Tongue (tissue), 2 donors: ENCODE results near the gene TBRG4. TPM values are rescaled to one million over a fixed set of nuclear protein-coding genes. Genes with fewer than 3 reads are reported as not detected.

Experiments used
- DNase-seq: peaks from one replicate; pipeline ENCODE4 v3.0.0-alpha.2; 2015
- total RNA-seq: library from RNA; depleted of rRNA; stranded (reverse); fragments of >200 nt; gene quantifications from one replicate; pipeline ENCODE4 v1.2.3, GENCODE V29; 2014

TBRG4 gene
- total RNA-seq, 1 donor from 2014 or later = 55.4 TPM

DNA sequence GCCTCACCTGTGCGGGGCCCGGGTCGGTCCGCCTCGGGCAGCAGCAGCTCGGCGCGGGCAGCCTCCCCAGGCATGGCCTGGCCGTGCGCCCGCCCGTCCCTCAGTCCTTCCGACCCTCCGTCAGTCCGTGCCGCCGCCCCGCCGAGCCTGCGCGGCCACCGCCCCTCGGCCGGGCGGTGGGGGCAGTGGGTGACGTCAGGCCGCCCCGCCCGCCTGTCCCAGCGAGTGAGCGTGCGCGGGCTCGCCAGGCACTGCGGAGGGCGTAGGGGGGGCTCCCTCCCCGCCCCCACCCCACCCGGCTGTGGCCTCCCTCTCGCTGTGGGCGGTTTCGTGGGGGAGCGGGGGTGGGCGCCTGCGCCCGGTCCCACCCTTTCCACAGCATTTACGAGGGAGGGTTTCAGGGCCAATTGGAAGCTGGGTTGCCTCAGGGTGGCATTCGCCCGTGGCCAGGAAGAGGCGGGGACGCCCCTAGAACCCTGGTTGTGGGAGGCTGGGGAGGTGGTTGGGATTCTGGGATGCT is 22.6 kb downstream of the TBRG4 start, which contains the start of gene NACAD:
TSS of gene NACAD (minus strand) at position 149 of the 520 bp plus-strand sequence. CDS start at position 74, 75 bp downstream.
- peak; percentile 79 for DNase-seq

DNA sequence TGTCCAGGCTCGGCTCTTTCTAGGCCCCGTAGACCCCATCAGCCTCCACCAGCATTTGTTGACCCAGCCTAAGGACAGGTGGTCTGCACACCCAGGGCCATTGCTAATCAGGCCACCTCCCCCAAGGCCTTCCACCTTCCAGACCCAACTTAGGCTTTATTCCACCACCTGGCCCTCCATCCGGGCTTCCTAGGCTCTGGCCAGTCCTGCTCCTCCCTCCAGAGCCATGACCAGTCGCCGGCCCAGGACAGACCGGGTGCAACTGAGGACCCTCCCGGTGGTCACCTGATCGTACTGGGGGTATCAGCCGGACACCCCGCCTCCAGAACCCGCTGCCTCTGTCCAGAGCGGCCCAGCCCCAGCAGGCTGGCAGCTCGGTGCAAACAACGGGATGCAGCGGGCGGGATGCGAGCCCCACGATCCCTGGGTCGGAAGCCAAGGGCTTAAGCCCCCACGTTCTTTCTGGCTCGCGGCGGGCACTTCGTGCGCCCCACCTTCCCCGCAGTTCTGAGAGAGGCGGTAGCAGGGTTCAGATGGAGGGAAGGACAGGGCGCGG is 23.3 kb downstream of the TBRG4 start:
- DNase-seq = peak; percentile 16

DNA sequence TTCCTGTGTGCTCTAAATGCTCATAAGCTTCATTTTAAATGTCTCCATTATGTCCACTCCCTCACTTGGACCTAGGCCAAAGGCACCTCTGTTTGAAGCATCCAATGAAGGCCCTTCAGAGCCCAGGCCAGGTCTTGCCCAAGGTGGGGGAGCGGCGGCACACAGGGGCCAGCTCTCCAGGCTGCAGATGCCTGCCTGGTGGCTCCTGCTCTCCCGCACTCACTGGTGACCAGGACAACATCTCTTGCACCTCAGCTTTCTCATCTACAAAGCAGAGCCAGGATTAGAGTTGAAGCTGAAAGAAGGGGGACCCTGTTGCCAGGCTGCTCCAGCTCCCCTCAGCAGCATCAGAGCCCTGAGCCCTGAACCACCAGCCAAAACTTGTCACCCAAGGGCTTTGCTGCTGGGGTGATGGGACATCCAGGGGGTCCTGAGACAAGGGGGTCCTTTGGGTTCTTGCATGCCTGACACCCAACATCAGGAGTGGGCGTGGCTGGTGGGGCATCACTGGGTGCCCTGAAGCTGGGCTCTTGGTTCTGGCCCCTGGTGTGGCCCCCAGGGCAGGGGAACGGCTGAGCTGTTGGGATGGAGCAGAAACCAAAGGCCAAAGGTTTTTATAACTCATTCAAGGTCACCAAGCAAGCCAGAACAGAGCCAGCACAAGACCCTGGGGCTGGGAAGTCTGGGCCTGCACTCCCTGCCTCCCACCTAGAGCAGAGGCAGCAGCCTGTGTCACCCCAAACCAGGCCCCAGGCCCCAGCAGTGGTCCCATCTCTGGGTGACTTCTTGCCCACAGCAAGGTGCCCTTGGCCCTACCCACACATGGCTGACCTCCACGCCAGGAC is 24.0 kb downstream of the TBRG4 start:
- DNase-seq = no peak

DNA sequence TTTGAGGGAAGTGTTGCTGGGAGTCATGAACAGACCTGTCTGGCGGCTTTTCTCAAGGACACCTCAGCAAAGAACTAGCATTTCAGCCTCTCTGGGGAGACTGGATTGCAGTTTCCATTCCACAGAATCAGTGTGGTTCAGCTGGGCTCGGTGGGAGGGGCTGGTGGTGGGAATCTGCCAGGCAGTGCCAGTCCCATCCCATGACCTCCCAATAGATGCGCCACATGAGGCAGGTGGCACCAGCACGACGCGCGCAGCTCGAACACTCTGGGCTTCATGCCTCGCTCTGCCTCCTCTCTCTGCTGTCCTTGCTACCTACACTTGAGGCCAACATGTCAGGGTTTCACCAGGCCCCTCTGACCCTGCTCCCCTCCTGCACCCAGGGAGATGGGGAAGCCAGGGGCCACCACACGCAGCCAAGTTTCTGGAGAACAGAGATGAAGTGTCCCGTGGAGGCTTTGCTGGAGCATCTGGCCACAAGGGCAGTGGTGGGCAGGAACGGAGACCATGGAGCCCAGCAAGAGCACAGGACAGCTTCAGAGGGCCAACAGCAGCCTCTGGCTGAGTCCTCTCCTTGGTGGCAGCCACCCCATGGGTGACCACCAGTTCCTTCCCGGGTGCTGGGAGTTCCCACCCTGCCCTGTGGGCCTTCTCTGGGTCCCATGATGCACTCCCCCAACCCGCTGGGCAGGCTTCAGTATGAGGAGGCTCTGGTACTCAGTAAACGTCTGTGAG is 25.0 kb downstream of the TBRG4 start:
- no peak for DNase-seq

DNA sequence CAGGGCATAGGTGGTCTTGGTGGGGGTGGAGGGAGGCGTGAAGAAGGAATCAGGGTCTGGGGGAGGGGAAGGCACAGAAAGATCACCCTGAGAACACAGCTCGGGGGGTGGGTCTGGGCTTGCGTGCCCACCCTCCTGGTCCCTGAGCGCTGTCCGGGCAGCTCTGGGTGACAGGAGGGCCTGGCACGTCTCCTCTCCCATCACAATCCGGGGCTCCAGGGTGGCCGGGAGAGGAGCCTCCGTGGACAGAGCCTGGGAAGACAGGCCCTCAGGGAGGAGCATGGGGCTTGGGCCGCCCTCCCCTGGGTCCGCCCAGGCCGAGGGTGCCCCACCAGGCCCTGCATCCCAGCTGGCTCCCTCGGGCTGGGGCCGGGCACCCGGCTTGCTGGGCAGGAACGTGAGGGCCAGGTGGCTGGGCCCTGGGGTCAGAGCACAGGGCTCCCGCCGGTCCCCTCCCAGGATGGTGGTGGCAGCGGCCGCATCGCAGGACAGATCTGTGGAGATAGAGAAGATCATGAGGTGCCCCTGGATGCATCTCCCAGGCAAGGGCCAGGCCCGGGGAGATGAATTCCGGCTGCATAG is 25.8 kb downstream of the TBRG4 start:
- no peak for DNase-seq

DNA sequence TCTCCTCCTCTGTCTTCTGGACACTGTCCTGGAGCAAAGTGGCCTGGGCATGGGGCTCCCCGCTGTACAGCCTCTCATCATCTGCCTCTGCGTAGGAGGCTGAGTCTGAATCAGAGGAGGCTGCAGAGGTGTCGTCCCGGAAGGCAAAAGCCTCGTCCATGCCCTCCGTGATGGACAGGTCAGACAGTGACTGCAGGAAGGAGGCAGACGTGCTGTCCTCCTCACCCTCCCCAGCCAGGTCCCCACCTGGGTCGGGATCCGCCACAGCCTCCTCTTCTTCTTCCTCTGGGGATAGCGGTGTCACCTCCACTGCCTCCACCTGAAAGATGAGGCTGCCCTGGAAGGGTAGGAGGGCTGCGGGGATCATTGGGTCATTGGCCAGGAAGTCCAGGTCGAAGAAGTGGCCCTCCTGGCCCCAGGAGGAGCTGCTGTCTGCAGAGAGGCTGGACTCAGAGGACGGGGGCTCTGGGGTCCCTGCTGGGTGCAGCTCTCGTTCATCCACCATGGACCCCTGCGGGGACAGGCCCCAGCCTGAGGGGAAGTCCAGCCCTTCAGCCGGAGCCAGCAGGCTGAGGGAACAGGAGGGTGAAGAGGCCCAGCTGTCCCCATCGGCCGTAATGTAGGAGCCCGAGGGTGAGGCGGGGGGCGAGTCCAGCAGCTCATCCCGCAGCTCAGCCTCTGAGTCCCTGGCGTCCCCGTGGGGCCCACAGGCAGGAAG is 26.4 kb downstream of the TBRG4 start:
- DNase-seq = no peak

DNA sequence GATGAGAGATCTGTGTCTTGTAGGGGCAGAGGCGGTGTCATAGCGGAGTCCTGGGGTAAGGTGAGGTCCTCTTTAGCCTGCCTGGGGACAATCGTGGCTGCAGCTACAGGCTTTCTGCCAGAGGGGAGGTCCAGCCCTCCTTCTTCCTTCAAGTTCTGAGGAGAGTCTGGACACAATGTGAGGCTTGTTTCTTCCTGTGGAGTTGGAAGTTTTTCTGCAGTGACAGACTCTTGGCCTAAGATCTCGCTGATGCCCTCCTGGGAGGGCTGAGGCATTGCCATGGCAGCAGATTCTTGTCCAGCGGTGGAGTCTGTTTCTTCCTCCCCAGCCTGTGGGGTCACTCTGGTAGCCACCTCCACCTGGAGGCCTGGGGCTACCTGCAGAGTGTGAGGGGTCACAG is 27.2 kb downstream of the TBRG4 start:
- no peak for DNase-seq

DNA sequence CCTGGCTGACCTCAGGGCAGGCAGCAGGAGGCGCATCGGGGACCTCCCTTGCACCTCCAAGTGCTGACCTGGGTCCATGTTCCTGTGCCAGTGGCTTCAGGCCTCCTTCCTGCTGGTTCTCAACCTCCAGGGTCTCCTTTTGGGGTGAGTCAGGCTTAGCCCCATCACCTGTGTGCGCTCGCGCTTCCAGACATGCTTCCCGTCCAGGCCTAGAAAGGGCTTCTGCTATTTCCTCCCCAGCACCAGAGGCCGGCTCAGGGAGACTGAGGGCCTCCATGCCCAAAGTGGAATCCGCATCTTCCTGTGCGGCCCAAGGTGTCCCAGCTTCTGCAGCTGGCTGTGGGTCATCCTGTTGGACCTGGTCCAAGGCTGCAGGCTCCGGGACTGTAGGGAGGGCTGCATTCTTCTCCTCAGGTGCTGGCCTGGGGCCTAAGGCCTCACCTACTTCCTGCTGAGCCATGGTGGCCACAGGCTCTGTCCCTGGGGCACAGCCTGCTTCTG is 28.6 kb downstream of the TBRG4 start:
- no peak for DNase-seq

DNA sequence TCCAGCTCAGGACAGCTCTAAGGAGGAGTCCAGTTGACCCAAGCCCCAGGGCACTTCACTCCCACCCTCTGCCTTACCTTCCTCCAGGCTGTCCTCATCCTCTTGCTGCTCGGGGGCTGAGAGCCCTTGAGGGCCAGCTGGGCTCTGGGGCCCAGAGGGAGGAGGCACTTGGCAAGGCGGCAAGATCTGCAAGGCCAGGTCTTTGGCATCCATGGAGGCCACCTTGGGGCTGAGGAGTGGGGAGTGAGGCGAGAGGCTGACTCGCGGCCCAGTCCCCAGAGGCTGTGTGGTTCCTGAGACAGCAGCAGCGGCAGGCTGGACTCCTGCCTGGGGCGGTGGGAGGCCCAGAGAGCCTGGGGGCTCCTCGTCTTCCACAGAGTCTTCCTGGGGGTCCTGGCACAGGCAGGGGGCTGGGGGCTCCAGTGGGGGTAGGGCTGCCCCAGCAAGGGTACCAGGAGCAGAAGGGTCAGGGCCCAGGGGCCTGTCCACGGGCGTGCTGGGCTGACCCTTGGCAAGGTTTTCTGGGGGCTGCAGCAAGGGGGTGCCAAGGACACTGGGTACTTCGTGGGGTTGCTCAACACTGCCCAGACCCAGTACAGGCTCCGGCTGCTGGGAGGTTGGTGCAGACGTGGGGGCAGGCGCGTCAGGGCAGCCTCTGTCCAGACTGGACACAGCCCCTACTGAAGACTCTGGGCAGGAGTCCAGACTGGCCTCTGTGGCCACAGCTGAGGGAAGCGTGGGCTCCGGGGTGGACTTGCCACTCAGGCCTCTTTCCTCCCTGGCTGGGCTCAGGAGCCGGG is 29.3 kb downstream of the TBRG4 start:
- no peak for DNase-seq

DNA sequence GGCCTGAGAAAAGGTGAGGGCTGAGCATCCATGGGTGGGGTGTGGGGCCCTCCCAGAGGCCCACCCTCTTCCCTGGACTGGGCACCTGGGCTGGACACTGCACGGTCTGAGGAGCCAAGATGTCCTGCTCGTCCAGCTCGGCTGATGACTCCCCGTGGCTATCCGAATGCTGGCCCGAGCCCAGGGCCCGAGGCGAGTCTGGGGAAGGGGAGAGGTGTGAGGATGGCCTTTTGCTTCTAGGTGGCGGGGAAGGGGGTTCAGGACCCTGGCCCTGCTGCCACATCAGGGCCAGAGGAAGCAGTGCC is 29.9 kb downstream of the TBRG4 start:
- no peak for DNase-seq

DNA sequence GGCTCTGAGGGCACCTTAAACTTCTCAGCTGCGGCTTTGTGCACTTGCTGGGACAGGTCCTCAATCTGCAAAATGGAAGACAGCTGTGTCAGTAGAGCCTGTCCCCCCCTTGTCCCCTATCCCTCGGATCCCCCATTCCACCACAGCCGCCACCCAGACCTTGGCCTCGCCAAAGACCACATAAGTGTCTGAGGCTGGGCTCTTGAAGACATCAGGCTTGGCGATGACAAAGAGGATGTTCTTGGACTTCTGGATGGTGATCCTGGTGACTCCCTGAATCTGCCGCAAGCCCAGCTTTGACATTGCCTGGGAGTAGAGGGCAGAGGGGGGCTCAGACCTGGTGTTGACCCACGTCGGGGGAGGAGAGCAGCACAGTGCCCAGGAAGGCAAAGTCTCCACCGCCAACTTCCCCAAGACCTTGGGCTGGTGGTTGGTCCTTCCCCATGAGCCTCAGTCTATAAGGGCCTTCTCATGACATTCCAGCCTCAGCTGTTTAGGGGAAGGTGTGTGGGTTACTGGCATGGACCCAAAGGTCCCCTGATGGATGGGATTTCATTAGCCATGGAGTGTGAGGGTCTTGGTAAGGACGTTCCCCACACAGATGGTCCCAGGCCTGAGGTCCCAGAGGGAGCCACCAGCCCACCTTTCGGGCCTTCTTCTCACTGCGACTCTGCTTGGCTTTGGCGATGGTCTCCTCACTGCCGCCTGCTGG is 30.4 kb downstream of the TBRG4 start:
- DNase-seq = no peak

DNA sequence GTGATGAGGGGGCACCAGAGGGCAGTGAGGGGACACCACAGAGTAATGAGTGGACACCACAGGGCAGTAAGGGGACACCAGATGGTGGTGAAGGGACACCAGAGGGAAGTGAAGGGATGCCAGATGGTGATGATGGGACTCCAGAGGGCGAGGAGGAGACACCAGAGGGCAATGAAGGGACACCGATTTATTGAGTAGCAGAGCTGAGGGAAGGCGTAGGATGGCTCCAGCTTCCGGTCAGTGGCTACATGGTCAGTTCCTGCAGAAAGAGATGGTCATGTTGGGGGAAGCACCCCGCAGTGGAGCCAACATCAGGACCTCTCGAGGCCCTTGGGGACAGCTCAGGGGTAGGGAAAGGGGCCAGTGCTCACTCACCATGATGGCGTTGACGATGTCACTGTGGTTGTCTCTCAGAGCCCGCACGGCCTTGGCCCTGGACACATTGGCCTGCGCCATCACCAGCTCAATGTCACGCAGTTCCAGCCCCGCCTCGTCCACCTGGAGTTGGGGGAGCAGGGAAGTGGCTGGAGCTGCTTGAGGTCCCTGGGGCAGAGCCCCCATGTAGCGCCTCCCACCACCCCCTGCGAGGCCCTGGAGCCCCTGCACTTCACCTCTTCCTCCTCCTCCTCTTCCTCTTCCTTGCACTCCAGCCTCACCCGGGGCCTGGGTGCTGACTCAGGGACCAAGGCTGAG is 31.1 kb downstream of the TBRG4 start:
- no peak for DNase-seq

DNA sequence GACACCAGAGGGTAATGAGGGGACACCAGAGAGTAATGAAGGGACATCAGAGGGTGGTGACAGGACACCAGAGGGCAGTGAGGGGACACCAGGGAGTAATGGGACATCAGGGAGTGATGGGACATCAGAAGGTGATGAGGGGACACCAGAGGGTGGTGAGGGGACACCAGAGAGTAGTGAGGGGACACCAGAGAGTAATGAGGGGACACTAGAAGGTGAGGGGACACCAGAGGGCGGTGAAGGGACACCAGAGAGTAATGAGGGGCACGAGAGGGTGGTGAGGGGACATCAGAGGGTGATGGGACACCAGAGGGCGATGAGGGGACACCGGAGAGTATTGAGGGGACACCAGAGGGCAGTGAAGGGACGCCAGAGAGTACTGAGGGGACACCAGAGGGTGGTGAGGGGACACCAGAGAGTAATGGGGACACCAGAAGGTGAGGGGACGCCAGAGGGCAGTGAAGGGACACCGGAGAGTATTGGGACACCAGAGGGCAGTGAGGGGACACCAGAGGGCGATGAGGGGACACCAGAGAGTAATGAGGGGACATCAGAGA is 33.3 kb downstream of the TBRG4 start:
- DNase-seq = no peak

DNA sequence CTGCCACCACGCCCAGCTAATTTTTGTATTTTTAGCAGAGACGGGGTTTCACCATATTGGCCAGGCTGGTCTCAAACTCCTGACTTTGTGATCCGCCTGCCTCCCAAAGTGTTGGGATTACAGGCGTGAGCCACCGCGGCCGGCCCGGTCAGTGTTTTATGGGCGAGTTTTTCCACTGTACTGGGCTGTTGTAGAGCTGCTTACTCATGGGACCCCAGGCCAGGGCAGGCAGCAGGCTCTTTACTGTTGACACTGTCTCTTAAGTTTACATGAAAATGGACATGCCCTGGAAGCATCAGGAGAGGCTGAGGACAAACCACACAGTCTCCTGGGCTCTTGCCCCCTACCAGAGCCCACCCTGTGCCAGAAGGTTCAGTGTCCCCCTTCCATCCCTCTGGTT is 33.9 kb downstream of the TBRG4 start:
- no peak for DNase-seq

DNA sequence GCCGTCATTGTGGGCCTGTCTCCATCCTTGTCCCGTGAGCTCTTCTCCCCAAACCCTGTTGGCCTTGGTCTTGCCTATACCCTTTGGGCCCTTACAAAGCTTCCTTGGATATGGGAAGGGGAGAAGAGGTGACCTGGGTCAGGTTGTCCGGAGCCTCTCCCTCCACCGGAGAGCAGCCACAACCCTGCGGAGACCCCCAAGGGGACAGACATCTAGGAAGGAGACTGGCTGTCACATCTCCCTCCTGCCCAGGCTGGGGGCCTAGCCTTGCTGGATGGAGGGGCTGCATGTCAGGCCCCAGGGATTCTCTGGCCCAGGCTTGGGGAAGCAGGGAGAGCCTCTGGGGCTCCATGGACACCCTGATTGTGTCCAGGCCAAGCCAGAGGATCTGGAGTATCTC is 34.6 kb downstream of the TBRG4 start:
- DNase-seq = no peak

DNA sequence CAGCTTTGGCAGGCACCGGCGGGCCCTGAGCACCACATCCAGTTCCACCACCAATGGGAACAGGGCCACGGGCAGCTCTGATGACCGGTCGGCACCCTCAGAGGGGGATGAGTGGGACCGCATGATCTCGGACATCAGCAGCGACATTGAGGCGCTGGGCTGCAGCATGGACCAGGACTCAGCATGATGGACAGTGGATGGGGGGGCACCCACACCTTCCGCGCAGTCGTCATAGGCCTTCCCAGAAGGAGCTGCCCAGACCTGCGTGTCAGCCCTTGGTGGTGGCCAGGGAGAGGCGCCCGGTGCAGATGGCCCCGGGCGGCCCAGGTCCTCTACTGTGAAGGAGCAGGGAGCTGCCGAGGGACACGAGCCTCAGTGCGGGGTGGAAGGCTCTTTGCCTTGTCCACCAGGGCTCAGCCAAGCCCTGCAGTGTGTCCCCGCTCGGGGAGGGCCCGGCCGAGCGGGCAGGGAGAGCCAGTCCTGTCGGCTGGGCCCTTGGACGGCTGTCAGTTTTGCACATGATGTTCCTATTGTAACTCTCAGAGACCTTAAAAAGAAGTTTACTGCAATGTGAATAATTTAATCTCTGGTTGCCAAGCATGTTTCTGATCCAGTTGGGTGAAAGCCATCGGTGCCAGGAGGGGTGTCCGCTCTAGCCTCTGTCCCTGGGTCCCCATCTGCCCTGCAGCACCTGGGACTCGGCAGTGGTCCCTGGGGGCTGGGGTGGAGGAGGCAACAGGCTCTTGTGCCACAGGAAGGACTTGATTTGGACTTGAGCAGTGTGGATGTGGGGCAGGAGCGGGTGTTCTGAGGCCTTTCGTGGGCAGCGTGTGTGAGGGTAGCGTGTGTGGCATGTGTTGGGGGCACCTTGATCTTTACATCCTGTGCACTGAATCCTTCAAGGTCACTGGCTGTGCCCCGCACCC is 35.4 kb downstream of the TBRG4 start:
- DNase-seq = no peak

DNA sequence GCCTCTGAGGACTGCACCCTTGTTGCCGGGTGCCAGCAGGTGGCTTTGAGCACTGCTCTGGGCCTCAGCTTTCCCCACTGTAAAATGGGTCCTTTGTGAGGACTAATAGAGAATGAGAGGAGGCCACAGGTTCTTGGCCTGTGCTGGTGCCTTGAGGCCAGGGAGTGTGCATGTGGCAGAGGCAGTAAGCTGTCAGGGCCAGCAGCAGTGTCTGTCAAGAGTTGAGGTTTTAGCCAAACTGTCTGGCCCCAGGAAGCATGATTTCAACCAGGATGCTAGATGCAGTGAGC is 36.2 kb downstream of the TBRG4 start:
- no peak for DNase-seq

DNA sequence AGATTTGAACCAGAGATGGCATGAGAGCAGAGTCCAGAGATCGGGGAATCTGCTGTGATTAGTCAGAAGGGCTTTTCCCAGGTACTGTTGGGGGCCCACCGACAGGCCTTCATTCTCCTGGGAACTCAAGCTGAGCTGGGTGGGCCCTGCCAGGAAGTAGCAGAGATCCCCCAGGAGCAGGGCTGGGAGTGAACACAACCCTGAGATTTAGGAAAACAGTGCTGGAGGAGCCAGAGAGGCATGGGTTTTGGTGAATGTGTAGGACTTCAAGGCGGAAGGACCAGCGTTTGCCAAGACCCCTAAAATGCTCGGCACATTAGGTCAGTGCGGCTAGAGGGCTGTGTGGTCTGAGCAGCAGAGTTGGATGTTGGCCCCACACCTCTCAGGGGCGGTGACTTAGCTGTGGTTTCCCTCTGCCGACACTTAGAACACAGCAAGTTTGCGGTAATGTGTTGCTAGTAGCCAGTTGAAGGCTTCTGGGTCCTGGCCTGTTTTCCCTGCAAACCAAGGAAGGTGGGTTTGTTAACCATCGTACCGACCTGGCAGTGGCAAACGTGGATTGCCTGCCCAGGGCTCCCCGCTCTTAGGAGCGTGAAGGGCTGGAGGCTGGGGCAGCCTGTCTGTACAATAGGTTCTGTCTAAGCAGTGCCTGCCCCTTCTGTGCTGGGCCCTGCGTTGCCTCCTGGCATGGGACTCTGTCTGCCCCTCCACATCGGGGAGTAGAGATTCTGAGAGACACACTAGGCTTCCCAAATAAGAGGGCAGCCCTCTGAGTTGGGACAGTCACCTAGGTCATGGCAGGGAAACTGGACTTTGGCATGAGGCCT is 36.8 kb downstream of the TBRG4 start:
- no peak for DNase-seq
